Renal cortex interstitium (tissue), 11 donors: ENCODE results near the gene FURIN. TPM values are rescaled to one million over a fixed set of nuclear protein-coding genes. Genes with fewer than 3 reads are reported as not detected.
"Not testable (repeated sequence)": the region's sequence is repeated elsewhere in the genome, so short reads cannot be mapped to it uniquely, and the experiment has no call there.

Experiments used
- DNase-seq, 11 donors: peaks; one replicate each; pipeline ENCODE4 v3.0.0-alpha.2; 2013; ENCODE audit warnings: low read depth in 9 of 11, low spot score in 4 of 11; ENCODE audit errors: extremely low read depth in 1 of 11
- polyA plus RNA-seq, 3 donors: library from polyadenylated mRNA; unstranded; fragments of 120-200 nt; gene quantifications; one replicate each; pipeline ENCODE4 v1.2.1, GENCODE V29; 2013; ENCODE audit not compliant: insufficient read length in 3 of 3

FURIN gene
- polyA plus RNA-seq, 3 donors: 35.5 to 51.2 (median 51.0) TPM

DNA sequence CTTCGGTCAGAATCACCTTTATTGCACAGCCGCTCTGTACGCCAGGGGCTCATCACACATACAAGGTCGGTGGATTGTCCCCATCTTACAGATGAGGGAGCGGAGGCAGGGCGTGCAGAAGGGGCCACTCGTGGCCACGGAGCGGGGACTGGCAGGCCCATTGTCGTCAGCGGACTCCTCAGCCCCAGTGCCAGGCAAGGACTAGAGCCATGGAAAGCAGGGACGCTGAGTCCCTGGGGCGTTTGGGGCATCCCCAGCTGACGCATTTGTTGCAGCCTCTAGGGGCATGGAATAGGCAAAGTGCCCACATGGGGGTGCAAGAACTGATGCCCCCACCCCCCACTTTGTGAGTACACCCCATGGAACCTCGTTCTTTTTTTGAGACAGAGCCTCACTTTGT lies 29.8 kb upstream of the FURIN start:
- DNase-seq: no peak

DNA sequence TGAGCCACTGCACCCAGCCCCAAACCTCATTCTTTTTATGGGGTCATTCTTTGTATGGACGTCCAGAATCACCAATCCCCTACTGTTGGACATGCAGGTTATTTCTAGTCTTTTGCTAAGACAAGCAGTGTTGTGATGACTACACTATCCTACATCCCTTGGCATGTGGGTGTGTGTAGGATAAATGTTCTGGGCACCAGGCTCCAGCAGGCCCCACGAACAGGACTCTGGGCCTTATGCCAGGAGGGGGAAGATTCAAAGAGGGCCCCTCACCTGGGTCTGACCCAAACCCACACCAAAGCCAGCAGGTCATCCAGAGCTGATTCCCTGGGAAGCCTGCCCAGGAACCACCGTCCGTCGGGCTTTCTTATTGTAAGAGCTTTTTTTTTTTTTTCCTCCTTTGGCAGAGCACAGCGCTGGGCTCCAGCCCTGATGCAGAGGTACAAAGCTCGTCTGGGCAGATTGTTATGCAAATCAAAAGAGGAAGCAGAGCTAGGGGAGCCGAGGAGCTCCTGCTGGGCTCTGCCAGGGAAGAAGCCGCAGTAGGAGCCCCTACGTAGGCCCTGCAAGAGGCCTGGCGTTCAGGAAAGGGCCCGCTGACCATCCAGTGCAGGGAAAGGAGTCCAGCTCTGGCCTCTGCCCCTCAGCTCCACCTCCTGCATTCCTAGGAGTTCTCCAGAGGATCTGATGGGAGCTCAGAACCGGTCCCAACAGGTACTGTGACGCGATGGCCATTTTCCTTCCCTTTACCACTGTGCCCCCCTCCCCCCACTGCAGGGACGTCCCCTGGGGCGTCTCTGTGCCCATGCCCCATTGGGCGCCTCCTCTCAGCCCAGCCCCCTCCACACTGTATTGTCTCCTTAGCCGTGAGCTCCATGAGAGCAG lies 29.0 kb upstream of the FURIN start:
- peak in 1 of 11 donors; percentile 15 for DNase-seq

DNA sequence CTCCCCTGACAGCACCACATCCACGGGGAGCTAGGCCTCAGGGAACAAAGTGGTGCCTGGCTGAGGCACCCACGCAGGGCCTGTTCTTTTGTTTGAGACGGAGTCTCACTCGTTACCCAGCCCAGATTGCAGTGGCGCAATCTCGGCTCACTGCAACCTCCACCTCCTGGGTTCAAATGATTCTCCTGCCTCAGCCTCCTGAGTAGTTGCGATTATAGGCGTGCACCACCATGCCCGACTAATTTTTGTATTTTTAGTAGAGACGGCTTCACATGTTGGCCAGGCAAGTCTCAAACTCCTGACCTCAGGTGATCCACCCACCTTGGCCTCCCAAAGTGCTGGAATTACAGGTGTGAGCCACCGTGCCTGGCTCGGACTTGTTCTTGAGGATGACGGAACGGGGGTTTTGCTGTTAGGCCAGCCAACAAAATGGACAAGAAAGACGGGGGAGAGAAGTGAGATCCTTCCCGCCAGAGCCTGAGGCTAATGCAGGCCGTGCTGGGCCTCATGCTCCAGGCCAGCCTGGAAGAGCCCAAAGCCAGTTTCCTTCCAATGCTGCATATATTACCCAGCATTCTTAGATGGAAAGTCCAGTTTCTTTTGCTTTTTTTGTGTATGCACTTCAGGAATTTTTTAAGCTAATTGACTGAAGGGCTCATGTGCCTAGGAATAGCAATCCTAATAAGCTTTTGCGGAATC lies 28.1 kb upstream of the FURIN start:
- no peak for DNase-seq

DNA sequence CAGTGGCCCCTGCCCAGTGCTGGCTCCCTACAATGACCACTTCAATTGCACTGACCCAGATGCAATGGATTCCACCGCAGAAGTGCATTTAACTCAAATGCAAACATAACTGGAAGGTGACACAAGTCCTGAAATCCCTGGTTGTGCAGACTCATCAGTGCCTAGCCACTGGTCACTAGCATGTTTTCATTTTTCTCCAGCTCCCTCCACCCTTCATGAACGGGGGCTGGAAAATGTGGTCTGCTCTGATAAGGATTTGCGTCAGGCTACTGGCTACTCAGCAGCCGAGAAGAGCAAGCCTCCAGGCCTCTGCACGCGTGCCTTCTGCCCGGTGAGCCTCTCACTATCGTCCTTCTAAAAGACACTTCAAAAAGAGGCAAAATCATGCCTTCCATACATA lies 27.4 kb upstream of the FURIN start:
- no peak for DNase-seq

DNA sequence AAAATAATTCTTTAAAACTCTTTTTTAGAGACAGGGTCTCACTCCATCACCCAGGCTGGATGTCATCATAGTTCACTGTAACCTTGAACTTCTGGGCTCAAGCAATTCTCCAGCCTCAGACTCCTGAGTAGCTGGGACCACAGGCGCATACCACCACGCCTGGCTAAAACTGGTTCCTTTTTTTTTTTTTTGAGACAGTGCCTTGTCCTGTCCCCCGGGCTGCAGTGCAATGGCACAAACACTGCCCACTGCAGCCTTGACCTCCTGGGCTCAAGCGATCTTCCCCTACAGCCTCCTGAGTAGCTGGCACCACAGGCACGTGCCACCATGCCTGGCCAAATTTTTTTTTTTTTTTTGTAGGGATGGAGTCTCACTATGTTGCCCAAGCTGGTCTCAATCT lies 23.7 kb upstream of the FURIN start:
- no peak for DNase-seq

DNA sequence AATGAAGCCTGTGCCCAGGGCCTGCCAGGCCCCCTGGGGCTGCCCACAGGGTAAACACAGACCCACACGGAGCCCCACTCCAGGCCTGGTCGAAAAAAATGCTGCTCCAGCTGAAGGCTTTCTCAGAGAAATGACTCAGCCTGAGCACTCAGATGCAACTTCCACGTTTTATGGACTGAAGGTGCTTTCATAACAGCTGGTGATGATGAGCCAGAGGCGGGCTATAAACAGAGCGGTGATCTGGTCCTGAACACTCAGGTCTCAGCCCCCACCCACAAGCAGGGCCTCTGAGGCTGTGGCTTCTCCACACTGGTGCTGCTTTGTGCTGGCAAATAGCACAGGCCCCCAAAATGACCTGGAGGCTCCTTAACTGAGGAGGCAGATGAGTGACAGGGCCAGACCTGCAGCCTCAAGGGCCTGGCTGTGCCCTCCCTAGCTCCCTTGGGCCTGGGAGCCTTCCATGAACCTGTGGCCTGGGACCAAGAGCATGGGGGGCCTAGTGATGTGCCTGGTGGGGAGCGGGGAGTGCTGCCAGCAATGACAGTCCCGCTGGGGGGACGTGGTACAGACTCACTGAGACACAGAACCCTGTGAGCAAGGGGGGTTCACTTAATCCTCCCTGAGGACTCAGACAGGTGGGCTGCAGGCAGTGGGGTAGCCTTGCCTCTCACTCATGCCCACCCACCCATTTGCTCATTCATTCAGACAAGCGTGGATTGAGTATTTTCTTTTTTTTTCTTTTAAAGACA lies 23.0 kb upstream of the FURIN start:
- DNase-seq: no peak

DNA sequence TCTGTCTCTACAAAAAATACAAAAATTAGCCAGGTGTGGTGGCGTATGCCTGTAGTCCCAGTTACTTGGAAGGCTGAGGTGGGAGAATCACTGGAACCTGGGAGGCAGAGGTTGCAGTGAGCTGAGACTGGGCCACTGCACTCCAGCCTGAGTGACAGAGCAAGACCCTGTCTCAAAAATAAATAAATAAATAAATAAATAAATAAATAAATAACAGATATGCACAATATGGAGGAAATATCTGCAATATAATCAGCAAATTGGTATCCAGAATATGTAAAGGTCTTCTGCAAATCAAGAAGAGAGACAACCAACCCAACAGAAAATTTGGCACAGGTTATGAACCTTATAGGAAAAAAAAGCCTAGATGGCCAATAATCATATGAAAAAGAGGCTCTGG lies 19.0 kb upstream of the FURIN start:
- DNase-seq: not testable (repeated sequence)

DNA sequence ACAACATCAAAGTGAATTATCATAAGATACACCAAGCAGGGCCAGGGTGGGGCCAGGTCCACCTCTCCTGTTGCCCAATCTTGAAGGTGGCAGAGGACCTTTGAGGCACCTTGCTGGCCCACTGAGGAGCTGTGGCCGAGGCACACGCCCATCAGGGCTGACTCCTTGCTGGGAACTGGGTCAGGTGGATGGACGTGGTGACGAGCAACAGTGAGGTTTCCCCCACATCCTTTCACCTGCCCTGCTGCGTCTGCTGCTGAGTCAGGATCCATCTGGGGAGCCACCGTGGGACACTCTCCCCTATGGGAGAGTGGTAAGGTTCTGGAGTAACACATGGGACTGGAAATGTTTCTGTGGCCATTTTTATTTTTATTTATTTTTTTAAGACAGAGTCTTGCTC lies 17.3 kb upstream of the FURIN start:
- no peak for DNase-seq

DNA sequence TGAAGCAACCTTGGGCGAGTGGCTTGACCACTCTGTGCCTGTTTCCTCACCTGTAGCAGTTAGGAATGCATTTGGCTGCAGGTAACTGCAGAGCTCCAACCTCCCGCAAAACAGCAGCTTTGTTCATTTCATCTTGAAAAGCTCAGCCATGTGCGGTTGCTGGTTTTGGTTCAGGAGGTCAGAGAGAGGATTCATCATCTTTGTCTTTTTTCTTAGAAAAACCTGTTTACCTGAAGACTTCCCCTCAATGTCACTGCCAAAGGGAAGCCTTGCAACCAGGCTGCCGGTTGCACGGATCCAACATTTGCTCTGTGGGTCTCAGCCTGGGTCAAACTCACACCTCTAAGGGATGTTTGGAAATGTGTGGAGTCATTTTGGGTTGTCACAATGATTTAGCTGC lies 16.4 kb upstream of the FURIN start:
- no peak for DNase-seq

DNA sequence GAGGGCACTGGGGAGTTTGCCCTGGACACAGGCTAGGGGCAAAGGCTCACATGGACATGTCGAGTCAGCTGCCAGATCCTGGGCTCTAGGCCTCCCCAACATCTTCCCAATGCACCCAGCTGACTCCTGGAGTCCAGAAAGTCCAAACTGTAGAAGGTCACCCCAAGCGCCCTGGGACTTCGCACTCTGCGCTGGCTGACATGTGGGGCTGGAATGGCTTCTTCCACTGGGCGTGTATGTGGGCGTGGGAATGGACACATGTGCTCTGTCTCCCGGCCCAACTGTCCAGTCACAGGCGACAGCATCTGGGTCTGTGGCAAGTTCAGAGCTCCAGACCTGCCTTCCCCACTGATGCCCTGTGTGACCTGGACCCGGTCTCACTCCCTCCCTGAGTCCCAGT lies 13.2 kb upstream of the FURIN start:
- no peak for DNase-seq

DNA sequence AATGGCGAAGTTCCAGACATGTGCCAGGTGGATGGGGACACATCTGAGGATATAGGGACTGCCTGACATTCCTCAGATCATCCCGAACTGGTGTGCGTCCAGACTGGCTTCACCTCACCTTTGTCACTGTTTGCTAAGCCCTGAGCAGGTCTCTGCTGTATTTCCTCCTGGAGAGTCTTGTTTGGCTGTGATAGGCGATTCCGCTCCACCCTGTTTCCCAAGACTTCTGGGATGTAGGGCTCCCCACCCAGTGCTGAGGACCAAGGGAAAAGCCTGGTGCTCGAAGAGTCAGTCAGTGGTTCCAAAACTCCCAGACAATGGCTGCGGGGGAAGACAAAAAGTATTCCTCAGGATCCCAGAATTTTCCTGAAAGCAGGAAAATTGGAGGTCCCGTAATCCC lies 11.1 kb upstream of the FURIN start:
- no peak for DNase-seq

DNA sequence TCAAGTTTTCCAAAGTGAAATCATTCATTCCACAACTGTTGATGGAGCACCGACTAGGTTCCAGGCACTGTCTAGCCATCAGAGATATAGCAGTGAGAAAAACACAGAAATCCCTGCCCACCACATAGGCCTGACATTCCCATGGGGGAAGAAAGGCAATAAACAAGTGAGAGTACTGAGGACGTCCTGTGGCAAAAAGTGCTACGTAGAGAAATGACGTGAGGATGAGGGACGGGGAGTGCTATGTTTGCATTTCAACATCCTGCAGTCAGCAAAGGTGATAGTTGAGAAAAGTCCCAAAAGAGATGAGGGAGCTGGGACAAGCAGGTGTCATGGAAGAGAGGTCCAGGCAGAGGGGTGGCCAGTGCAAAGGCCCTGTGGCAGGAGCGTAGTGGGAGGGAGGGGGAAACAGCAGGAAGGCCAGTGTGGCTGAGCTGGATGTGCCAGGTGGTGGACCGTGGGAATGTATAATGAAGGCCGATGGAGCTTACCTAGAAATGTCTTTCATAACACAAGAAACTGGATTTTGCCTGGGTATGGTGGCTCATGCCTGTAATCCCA lies 10.4 kb upstream of the FURIN start:
- DNase-seq: no peak

DNA sequence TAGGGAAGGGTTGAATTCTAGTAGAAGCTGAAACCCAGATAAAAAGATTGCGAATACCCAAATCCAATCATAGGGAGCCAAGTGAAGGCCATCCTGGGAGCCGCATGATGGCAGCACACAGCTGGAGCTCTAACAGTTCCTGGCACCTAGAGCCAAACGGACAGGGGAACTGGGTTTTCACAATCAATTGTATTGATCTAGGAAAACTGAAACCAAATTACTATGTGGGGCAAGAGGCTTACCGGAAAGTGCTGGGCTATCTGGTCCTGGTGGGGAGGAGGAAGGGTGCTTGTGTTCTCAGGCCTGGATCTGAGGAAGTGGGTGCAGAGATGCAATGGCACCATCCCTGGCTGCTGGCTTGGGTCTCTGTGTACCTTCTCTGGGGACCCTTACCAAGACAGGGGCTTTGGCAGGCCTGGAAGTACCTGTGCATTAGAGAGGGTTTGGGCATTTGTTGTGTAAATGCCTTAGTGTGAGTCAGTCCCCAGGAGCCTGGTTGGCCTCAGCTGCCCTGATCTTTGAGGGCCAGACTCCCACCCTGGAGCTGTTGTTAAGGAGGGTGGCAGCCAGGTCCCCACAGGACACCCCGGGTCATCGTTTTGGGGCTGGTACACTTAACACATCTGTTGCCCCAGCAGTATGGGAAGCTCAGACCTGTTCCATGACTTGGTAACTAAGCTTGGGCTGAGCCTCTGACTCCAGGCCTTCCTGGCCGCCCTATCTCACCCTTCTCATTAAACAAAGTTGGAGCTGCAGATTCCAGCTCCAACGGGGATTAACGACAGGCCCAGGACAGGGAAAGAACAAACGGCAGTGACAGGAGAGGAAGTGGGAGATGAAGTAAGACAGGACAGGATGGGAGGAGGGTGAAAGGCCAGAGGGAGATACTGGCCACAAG lies 8.9 kb upstream of the FURIN start:
- no peak for DNase-seq

DNA sequence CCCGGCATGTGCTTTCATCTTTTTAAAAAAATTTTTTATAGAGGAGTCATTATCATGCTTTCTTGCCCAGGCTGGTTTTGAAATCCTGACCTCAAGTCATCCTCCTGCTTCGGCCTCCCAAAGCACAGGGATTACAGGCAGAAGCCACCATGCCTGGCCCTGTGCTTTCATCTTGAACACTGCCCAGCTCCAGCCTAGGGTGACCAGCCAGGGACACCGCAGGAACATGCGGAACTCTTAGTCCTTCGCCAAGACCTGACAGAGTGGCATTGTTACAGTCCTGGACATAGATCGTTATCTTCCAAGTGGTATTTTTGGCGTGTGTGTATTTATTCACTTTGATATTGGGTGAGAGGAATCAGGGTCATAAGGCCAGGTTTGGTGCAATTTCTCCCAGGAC lies 7.9 kb upstream of the FURIN start:
- no peak for DNase-seq

DNA sequence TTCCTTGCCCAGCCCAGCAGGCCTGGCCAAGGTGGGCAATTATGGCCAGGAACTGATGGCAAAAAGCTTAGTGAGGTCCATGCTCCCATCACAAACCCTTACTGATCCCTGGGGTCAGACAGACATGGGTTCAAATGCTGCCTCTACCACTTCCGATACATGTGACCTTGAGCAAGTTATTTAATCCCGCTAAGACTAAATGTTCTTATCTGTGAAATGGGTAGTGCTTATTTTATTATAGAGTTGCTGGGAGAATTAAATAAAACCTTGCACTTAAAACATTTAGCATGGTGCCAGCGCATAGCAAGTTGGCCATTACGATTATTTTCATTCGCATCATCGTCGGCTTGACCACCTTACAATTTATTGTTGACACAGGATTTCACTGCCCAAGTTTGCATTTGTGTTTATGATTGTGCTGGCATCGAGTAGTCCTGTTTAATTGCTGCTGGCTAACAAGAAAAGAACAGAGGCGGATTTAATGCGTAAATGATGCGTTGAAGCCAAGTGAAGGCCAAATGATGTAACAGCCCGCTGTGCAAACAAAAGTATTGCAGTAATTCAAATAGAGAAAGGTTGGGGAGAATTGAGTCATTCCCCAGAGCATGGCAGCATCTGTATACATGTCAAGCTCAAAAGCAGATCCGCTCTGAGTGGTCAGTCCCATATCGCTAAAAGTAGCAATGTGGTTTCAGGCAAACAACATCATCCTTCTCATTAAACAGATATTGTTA lies 7.3 kb upstream of the FURIN start:
- DNase-seq: no peak

DNA sequence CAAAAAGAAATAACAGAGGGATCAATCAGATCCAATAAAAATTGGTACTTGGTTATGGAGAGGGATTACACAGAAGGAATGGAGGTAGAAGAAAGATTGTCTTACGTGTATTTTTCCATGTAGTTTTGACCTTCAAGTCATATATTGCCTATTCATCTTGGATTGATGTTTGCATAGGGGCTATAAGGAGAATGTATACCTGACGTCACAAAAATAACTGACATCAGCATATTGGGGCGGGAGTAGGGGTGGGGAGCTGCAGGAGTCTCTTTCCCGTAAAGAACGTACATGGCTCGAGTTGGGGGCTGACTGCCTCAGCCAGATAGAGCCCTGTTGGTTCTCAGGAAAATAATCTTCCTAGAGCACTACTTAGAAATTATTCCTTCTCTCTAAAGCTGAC lies 5.9 kb upstream of the FURIN start:
- no peak for DNase-seq

DNA sequence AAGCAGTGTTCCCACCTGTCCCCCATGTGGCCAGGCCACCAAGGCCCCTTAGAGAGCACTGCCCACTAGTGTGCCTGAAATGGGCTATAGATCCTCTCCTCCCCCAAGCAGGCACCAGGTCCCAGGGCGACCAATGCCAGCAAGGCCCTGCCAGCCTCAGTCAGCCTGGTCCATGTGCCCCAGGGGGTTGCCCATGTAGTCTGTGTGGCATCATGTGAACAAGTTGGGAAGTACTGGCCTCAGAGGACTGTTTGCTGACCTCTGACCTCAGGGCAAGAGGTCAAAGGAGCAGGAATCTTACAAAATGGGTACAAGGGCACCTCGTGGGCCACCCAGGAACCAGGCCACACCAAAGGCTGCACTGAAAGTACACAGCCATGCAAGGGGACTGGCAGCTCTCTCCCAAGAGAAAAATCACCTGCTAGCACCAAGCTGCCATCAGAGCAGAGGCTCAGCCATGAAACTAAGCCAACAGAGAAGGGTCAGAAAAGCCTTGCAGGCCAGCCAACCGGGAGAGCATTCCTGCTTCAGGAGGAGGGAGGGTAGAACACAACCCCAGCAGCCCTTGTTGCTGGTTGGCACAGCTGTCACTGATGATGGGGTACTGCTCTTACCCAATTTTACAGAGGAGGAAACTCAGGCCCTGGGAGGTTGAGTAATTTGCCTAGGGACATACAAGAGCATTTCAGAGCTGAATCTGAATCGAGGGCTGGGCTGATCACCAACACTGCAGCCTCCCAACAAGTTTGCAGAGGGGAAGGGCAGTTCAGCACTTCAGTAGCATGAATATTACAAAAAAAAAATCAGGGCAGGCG lies 5.2 kb upstream of the FURIN start:
- no peak for DNase-seq
